Activated T-cell treated with anti-CD3 and anti-CD28 coated beads, Interleukin-2, amount 50 U/mL, for 72 hours (primary cell): ENCODE measurements around the gene PHF14. TPM values are rescaled to one million over a fixed set of nuclear protein-coding genes. Genes with fewer than 3 reads are reported as not detected.
"Not testable (repeated sequence)": the region's sequence is repeated elsewhere in the genome, so short reads cannot be mapped to it uniquely, and the experiment has no call there.

Source experiments
- ATAC-seq, 2 donors: fragments of 150-1000 bp; cut with Tn5 transposase; replicated peaks in 1 of 2; 2 replicates each; pipeline ENCODE4 v1.10.0; 2021; ENCODE audit warnings: moderate library complexity in 2 of 2, mild to moderate bottlenecking in 1 of 2
- DNase-seq, 2 donors: peaks; one replicate each; pipeline ENCODE4 v3.0.0; 2021 to 2022; ENCODE audit warnings: mixed read lengths in 1 of 2
- H3K27ac Mint-ChIP-seq: one replicate; pipeline ENCODE4 v1.8.0; 2022; ENCODE audit warnings: mild to moderate bottlenecking, moderate library complexity, mixed read lengths
- H3K27me3 Mint-ChIP-seq: one replicate; pipeline ENCODE4 v1.8.0; 2022; ENCODE audit warnings: low read depth, mixed read lengths
- H3K36me3 Mint-ChIP-seq, 2 donors: one replicate each; pipeline ENCODE4 v1.8.0; 2022; ENCODE audit warnings: mixed read lengths in 2 of 2, mild to moderate bottlenecking in 1 of 2; ENCODE audit not compliant: insufficient read depth in 2 of 2
- H3K4me1 Mint-ChIP-seq: one replicate; pipeline ENCODE4 v1.8.0; 2022; ENCODE audit warnings: low read depth, mixed read lengths
- H3K4me3 Mint-ChIP-seq, 2 donors: one replicate each; pipeline ENCODE4 v1.8.0; 2022; ENCODE audit warnings: mild to moderate bottlenecking in 2 of 2, mixed read lengths in 2 of 2, moderate library complexity in 2 of 2
- H3K9me3 Mint-ChIP-seq, 2 donors: one replicate each; pipeline ENCODE4 v1.8.0; 2022; ENCODE audit warnings: mixed read lengths in 2 of 2
- total RNA-seq, 2 donors: library from RNA; stranded (reverse); gene quantifications; one replicate each; pipeline ENCODE4 v1.2.3, GENCODE V29; 2022

PHF14 gene
- total RNA-seq, 2 donors from 2014 or later, result 34.3 to 40.1 TPM

GRCh38 chr7:10952588-10952987 is 21.1 kb upstream of the PHF14 start:
- H3K9me3 Mint-ChIP-seq, result peaks cover 0 to 3% of the 10 kb centered on the region in 2 donors
- DNase-seq (no peak), ATAC-seq (no peak)
- no peak overlapping the region for H3K4me3 Mint-ChIP-seq
- no peaks in the 10 kb centered on the region for H3K4me1 Mint-ChIP-seq
- H3K27ac Mint-ChIP-seq, result no peak overlapping the region
- peaks cover 15% of the 10 kb centered on the region for H3K27me3 Mint-ChIP-seq
- peaks cover 0 to 3% of the 10 kb centered on the region in 2 donors for H3K36me3 Mint-ChIP-seq

GRCh38 chr7:10953078-10953750 is 20.5 kb upstream of the PHF14 start:
- not testable (repeated sequence) for ATAC-seq, H3K4me1 Mint-ChIP-seq, H3K9me3 Mint-ChIP-seq, H3K36me3 Mint-ChIP-seq, H3K27ac Mint-ChIP-seq, DNase-seq, H3K4me3 Mint-ChIP-seq
- H3K27me3 Mint-ChIP-seq, result peaks cover 15% of the 10 kb centered on the region

GRCh38 chr7:10956528-10956927 is 17.1 kb upstream of the PHF14 start:
- ATAC-seq, result no peak
- Mint-ChIP-seq H3K36me3 (peaks cover 2 to 4% of the 10 kb centered on the region in 2 donors), H3K4me3 (no peak overlapping the region), H3K4me1 (no peaks in the 10 kb centered on the region), H3K27ac (no peak overlapping the region), H3K27me3 (peaks cover 14% of the 10 kb centered on the region), H3K9me3 (peaks cover 2 to 3% of the 10 kb centered on the region in 2 donors)
- no peak for DNase-seq

GRCh38 chr7:10960242-10960641 is 13.4 kb upstream of the PHF14 start:
- H3K4me1 Mint-ChIP-seq, ATAC-seq, DNase-seq, H3K4me3 Mint-ChIP-seq, H3K9me3 Mint-ChIP-seq, H3K36me3 Mint-ChIP-seq, H3K27ac Mint-ChIP-seq: not testable (repeated sequence)
- peaks cover 35% of the 10 kb centered on the region for H3K27me3 Mint-ChIP-seq

GRCh38 chr7:10965016-10965415 is 8.7 kb upstream of the PHF14 start:
- H3K27me3 Mint-ChIP-seq, result peaks cover 23% of the 10 kb centered on the region
- ATAC-seq, H3K4me1 Mint-ChIP-seq, H3K4me3 Mint-ChIP-seq, H3K9me3 Mint-ChIP-seq, H3K36me3 Mint-ChIP-seq, DNase-seq, H3K27ac Mint-ChIP-seq: not testable (repeated sequence)

GRCh38 chr7:10972174-10972573 is 1.5 kb upstream of the PHF14 start:
- peaks cover 29% of the 10 kb centered on the region for H3K4me1 Mint-ChIP-seq
- H3K27me3 Mint-ChIP-seq, result no peaks in the 10 kb centered on the region
- ATAC-seq (no peak), DNase-seq (no peak)
- no peaks in the 10 kb centered on the region for H3K9me3 Mint-ChIP-seq
- H3K36me3 Mint-ChIP-seq, result peaks cover 7 to 11% of the 10 kb centered on the region in 2 donors
- H3K4me3 Mint-ChIP-seq, result peak overlapping the region in 1 of 2 donors; percentile 96
- H3K27ac Mint-ChIP-seq, result no peak overlapping the region

- H3K27ac Mint-ChIP-seq, result peak overlapping the region; percentile 74
- peaks cover 31% of the 10 kb centered on the region for H3K4me1 Mint-ChIP-seq
- H3K27me3 Mint-ChIP-seq, result no peaks in the 10 kb centered on the region
- H3K9me3 Mint-ChIP-seq, result no peaks in the 10 kb centered on the region
- peak overlapping the region; percentile 92 to 96 for H3K4me3 Mint-ChIP-seq
- ATAC-seq (peak; percentile 23 to 30), DNase-seq (peak; percentile 16 to 22)
- H3K36me3 Mint-ChIP-seq, result peaks cover 9 to 17% of the 10 kb centered on the region in 2 donors
These were observed 555 bp downstream of the PHF14 start for GRCh38 chr7:10973942-10974911.

- no peak for DNase-seq
- Mint-ChIP-seq H3K9me3 (no peaks in the 10 kb centered on the region), H3K4me1 (peaks cover 46% of the 10 kb centered on the region), H3K27me3 (no peaks in the 10 kb centered on the region), H3K4me3 (peak overlapping the region; percentile 24 to 65), H3K27ac (peak overlapping the region; percentile 5), H3K36me3 (peaks cover 10 to 27% of the 10 kb centered on the region in 2 donors)
- ATAC-seq, result no peak
These were observed 3.4 kb downstream of the PHF14 start for GRCh38 chr7:10977113-10977512.

GRCh38 chr7:10981317-10981716 is 7.6 kb downstream of the PHF14 start:
- Mint-ChIP-seq H3K4me3 (no peak overlapping the region), H3K27me3 (no peaks in the 10 kb centered on the region), H3K27ac (no peak overlapping the region), H3K9me3 (no peaks in the 10 kb centered on the region), H3K4me1 (peaks cover 38% of the 10 kb centered on the region), H3K36me3 (peaks cover 12 to 34% of the 10 kb centered on the region in 2 donors)
- no peak for DNase-seq
- no peak for ATAC-seq

GRCh38 chr7:10990748-10991147 is 17.1 kb downstream of the PHF14 start:
- not testable (repeated sequence) for H3K4me1 Mint-ChIP-seq, H3K27ac Mint-ChIP-seq, H3K9me3 Mint-ChIP-seq, H3K27me3 Mint-ChIP-seq, ATAC-seq, H3K4me3 Mint-ChIP-seq, DNase-seq
- H3K36me3 Mint-ChIP-seq, result peaks cover 13 to 29% of the 10 kb centered on the region in 2 donors

GRCh38 chr7:10995482-10996166 is 22.0 kb downstream of the PHF14 start:
- DNase-seq, H3K27me3 Mint-ChIP-seq, H3K9me3 Mint-ChIP-seq, ATAC-seq, H3K27ac Mint-ChIP-seq, H3K4me3 Mint-ChIP-seq: not testable (repeated sequence)
- peaks cover 20% of the 10 kb centered on the region for H3K4me1 Mint-ChIP-seq
- peaks cover 13 to 36% of the 10 kb centered on the region in 2 donors for H3K36me3 Mint-ChIP-seq

GRCh38 chr7:10998996-10999757 is 25.5 kb downstream of the PHF14 start:
- H3K4me1 Mint-ChIP-seq, result peaks cover 25% of the 10 kb centered on the region
- H3K4me3 Mint-ChIP-seq, result no peak overlapping the region
- H3K36me3 Mint-ChIP-seq, result peaks cover 10 to 30% of the 10 kb centered on the region in 2 donors
- H3K27me3 Mint-ChIP-seq, result no peaks in the 10 kb centered on the region
- DNase-seq (no peak), ATAC-seq (no peak)
- H3K27ac Mint-ChIP-seq, result peak overlapping the region; percentile 8
- H3K9me3 Mint-ChIP-seq, result peaks cover 2 to 4% of the 10 kb centered on the region in 2 donors
